NCI-H187 treated with DMSO at 0.1 percent for 48 hours (cell line): ENCODE results near the gene RTN4.
"Not testable (repeated sequence)": the region's sequence is repeated elsewhere in the genome, so short reads cannot be mapped to it uniquely, and the experiment has no call there.

Source experiments
- DNase-seq: peaks from one replicate; lab custom pipeline; 2025; lab: John Stamatoyannopoulos, UW

RTN4 gene

GRCh38 chr2:55009277-55010060 lies 40.8 kb downstream of the RTN4 start:
- no peak for DNase-seq

DNA sequence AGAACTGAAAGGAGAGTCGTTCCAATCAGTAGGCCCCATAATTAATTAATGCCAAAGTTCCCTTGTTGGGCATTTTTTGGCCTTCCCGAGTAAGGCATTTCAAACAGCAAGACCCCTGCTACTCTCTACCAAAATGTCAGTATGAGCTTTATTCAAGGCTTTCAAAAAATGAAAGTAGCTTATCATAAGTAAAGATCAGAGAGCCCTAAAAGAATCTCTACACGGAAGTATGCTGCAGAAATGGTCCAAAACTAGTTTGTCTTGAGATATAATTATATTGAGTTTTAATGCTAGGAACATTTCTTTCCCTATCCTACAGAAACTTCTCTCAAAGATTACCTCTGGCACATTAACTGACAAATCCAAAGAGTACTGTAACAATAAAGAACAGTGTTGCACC lies 43.9 kb downstream of the RTN4 start:
- DNase-seq: no peak

GRCh38 chr2:55003706-55004639 lies 46.3 kb downstream of the RTN4 start:
- DNase-seq: no peak

DNA sequence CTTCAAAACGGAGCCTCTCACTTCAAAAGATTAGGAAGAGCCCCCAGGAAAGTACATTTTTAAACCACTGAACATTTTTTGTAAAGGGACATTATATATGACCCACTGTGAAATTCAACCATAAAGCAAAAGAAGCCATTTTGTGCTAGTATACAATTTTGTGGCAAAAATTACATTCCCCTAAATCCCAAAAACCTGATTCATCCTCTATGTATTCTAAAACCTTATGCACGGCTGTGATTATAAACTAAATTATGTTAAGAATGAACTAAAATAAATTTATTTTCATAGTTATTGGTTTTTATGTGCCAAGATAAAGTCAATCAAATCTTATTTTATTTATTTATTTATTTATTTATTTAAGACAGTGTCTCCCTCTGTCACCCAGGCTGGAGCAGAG lies 48.5 kb downstream of the RTN4 start:
- DNase-seq: no peak

DNA sequence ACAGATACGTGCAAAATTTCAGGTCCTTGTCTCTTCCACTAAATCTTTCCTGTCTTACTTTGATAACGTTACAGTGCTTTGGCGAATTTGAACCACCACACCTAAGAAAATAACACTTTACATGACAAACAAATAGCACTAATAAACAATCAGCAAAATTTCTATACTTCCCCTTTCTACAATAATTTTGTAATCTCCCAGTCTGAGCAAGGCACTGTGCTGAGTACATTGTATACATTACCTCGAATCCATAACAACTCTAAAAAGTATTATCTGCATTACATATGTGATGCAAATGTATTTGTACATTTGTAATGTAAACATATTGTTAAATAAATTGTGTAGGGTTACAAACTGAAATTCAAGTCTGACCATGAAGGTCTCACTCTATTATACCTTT lies 49.9 kb downstream of the RTN4 start:
- DNase-seq: no peak

- no peak for DNase-seq
Observed at GRCh38 chr2:54999182-54999581, 51.1 kb downstream of the RTN4 start.

DNA sequence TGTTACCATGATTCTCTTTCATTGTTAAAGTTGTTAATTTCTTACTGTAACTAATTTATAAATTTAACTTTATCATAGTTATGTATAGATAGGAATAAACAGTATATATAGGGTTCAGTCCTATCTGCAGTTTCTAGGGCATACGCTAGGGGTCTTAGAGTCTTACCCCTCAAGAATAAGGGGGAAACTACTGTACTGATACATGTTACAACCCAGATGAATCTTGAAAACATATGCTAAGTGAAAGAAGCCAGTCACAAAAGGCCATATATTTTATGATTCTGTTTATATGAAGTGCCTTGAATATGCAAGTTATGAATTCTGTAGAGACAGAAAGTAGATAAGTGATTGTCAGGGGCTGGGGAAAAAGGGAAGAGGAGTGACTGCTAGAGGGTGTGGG lies 52.4 kb downstream of the RTN4 start:
- no peak for DNase-seq

DNA sequence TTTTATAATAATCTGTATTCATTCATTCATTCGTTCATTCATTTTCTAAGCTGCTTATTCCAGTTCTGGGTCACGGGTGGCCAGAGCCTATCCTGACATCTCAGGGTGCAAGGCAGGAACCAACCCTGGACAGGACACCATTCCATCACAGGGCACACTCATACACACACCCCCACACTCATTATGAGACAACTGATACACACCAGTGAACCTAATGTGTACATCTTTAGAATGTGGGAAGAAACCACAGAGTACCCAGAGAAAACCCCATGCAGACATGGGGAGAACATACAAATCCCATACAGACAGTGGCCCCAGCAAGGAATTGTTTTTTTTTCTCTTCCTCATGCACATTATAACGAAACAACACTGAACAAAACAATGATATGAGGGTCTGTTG lies 54.7 kb downstream of the RTN4 start:
- DNase-seq: no peak

- DNase-seq: not testable (repeated sequence)
Observed at GRCh38 chr2:54990694-54991093, 59.6 kb downstream of the RTN4 start.

DNA sequence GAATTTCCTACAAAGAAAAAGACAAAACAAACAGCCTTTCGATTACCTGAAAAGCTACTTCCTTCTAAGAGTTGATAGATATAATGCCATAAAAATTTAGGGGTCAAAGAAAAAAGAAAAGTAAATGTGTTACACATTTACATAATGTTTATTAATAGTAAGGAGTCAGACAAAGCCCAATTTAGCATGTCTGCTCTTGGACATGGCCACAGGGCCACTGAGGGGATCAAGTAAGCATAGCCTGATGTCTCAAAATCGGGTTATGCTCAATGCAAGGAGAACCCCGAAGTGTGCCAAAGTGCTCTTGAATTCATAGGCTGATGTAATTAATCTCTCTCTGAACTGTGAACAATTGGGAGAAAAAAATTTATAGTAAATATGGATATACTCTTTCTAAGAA lies 61.6 kb downstream of the RTN4 start:
- DNase-seq: no peak

DNA sequence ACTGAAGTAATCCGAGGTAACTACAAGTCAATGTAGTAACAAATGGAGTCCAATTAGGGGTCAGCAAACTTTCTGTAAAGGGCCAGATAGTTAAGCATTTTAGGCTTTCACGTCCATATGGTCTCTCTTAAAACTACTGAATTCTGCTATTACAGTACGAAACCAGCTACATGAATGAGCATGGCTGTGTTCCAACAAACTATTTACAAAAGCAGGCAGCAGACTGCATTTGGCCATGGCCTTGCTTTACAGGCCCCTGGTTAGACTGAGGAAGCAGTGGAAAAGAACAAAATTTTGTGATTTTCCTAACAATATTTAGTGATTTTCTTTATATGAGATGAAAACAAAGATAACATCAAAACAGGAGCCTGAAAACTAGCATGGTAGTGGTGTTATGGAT lies 64.0 kb downstream of the RTN4 start:
- no peak for DNase-seq

GRCh38 chr2:54984476-54984875 lies 65.8 kb downstream of the RTN4 start:
- DNase-seq: no peak

- no peak for DNase-seq
Observed at GRCh38 chr2:54983345-54984220, 66.7 kb downstream of the RTN4 start.

DNA sequence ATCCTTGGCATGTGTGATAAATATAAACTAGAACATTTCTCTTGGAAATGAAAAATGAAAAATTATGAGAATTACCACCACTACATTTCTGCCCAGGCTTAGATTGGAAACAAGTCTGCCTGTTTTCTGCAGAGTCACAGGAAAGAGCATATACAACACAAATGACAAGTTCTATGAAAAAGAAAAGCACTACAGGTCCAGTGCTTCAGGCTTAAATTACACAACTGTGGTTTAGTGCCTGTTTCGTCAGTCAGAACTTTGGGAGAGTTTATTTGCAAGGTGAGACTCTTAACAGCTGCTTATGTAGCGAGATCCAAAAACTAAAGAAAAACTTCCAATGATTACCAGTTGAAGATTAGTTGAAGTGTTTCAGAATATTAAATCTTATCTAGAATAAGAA lies 68.9 kb downstream of the RTN4 start:
- DNase-seq: no peak

- no peak for DNase-seq
Observed at GRCh38 chr2:54979321-54980044, 70.8 kb downstream of the RTN4 start.

- DNase-seq: no peak
Observed at GRCh38 chr2:54977149-54977548, 73.1 kb downstream of the RTN4 start.

DNA sequence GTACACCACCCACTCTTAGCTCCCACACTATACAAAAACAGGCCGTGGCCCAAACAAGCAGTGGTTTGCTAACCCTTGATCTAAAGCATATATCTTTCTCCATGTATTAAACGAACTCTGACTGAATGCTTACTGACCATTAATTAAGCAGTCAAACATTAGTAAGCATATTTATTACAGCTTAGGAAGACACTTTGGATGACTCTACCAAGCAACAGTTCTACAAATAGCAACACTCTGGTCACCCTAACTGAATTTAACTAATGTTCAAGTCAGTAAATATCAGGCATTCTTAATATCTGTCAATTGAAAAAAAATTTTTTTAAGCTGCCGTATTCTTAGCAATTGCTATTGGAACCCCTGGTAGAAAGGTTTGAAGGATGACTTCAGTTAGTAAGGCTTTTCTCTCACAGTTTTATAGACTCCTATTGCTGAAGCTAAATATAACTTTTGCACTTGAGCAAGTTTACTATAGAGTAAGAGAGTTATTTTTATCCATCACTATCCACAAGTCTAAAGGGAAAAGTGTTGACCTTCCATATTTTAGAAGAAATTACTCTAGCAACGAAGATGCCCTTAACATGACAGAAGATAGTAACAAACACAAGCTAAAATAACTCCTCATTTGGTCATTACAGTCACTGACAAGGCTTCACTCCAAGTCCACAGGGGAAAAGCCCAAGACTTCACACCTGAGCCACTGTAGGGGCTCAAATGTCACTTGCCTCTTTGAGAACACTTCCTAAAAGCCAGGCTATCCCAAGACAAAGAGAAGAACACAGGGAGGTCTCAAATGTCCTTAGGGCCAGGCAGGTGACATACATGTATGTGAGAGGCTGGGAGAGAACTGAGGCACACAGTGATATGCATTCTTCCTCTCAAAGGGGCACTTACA lies 74.4 kb downstream of the RTN4 start:
- DNase-seq: no peak

GRCh38 chr2:54975175-54975574 lies 75.1 kb downstream of the RTN4 start:
- DNase-seq: no peak

- no peak for DNase-seq
Observed at GRCh38 chr2:54969940-54970338, 80.3 kb downstream of the RTN4 start.

- no peak for DNase-seq
Observed at GRCh38 chr2:54969295-54969939, 80.8 kb downstream of the RTN4 start.
